ENCODE results near the gene RIPPLY3.
"Not testable (repeated sequence)": the region's sequence is repeated elsewhere in the genome, so short reads cannot be mapped to it uniquely, and the experiment has no call there.

- TF ChIP-seq CTCF (IDR thresholded peaks at IDR 0.05; ENCODE audit: borderline replicate concordance, extremely low read depth, low read length, poor library complexity, severe bottlenecking); EZH2 (IDR thresholded peaks at IDR 0.05; ENCODE audit: borderline replicate concordance, low read depth, low read length, severe bottlenecking): not testable (repeated sequence)
Measured at GRCh38 chr21:37049741-37050140, 43.2 kb downstream of the RIPPLY3 start.

Measured in DND-41 (cell line).